Neural progenitor cell (in vitro differentiated cells): ENCODE measurements around the gene PSMD13. TPM values are rescaled to one million over a fixed set of nuclear protein-coding genes. Genes with fewer than 3 reads are reported as not detected.

Experiments
- DNase-seq: peaks from one replicate; pipeline ENCODE4 v3.0.0-alpha.2; 2016; ENCODE audit warnings: low spot score
- H2AFZ ChIP-seq: fragments of 200-600 bp; sonication (generic); replicated peaks from 2 replicates; pipeline ENCODE4 v1.6.1; 2016; ENCODE audit warnings: antibody characterized with exemption
- H3F3A ChIP-seq: fragments of 200-600 bp; sonication (generic); 2 replicates; pipeline ENCODE4 v1.6.1; 2016; ENCODE audit warnings: antibody characterized with exemption, low read depth
- H3K27ac ChIP-seq: fragments of 200-600 bp; sonication (generic); 2 replicates; pipeline ENCODE4 v1.5.1; 2016; ENCODE audit warnings: mild to moderate bottlenecking
- H3K27me3 ChIP-seq: fragments of 200-600 bp; sonication (generic); 2 replicates; pipeline ENCODE4 v1.6.1; 2016; ENCODE audit warnings: mild to moderate bottlenecking, moderate library complexity
- H3K36me3 ChIP-seq: fragments of 200-600 bp; sonication (generic); 2 replicates; pipeline ENCODE4 v1.5.1; 2016
- H3K4me1 ChIP-seq: fragments of 200-600 bp; sonication (generic); 2 replicates; pipeline ENCODE4 v1.6.1; 2016; ENCODE audit warnings: mixed run types
- H3K4me2 ChIP-seq: fragments of 200-600 bp; sonication (generic); 2 replicates; pipeline ENCODE4 v1.6.1; 2016
- H3K4me3 ChIP-seq: fragments of 200-600 bp; sonication (generic); 2 replicates; pipeline ENCODE4 v1.5.1; 2016
- H3K79me2 ChIP-seq: fragments of 200-600 bp; sonication (generic); 2 replicates; pipeline ENCODE4 v1.6.1; 2016; ENCODE audit warnings: low read depth
- H3K9ac ChIP-seq: fragments of 200-600 bp; sonication (generic); 2 replicates; pipeline ENCODE4 v1.6.1; 2016
- H3K9me3 ChIP-seq: fragments of 200-600 bp; sonication (generic); 2 replicates; pipeline ENCODE4 v1.5.1; 2016; ENCODE audit warnings: low read depth
- H4K20me1 ChIP-seq: fragments of 200-600 bp; sonication (generic); 2 replicates; pipeline ENCODE4 v1.6.1; 2016; ENCODE audit warnings: low read depth
- H3K27ac Mint-ChIP-seq: 3 replicates; pipeline ENCODE4 v1.8.0; 2021; ENCODE audit warnings: mixed read lengths
- H3K27me3 Mint-ChIP-seq: 2 replicates; pipeline ENCODE4 v1.8.0; 2022; ENCODE audit warnings: low read depth, mild to moderate bottlenecking, inconsistent platforms, moderate library complexity, mixed read lengths; ENCODE audit not compliant: insufficient read depth
- H3K36me3 Mint-ChIP-seq: 3 replicates; pipeline ENCODE4 v1.8.0; 2021; ENCODE audit warnings: mixed read lengths
- H3K4me1 Mint-ChIP-seq: 3 replicates; pipeline ENCODE4 v1.8.0; 2021; ENCODE audit warnings: mixed read lengths
- H3K4me3 Mint-ChIP-seq: 3 replicates; pipeline ENCODE4 v1.8.0; 2021; ENCODE audit warnings: mild to moderate bottlenecking, moderate library complexity, mixed read lengths
- H3K9me3 Mint-ChIP-seq: 3 replicates; pipeline ENCODE4 v1.8.0; 2020; ENCODE audit warnings: mixed read lengths
- EZH2 ChIP-seq: fragments of 200-600 bp; sonication (generic); IDR thresholded peaks from 2 replicates; pipeline ENCODE4 v1.6.1; 2017; ENCODE audit warnings: antibody characterized with exemption, mild to moderate bottlenecking, moderate library complexity
- EZH2phosphoT487 ChIP-seq: fragments of 200-600 bp; sonication (generic); IDR thresholded peaks from 2 replicates; pipeline ENCODE4 v1.6.1; 2017; ENCODE audit warnings: antibody characterized with exemption
- total RNA-seq: library from RNA; depleted of rRNA; stranded (reverse); fragments of >200 nt; gene quantifications from 2 replicates; pipeline ENCODE4 v1.2.3, GENCODE V29; 2015; ENCODE audit warnings: low replicate concordance
- TF ChIP-seq, protein P1 (sequence below): fragments of 200-600 bp; sonication (generic); IDR thresholded peaks from 2 replicates; pipeline ENCODE4 v1.5.1; 2017; ENCODE audit warnings: antibody characterized with exemption, mild to moderate bottlenecking

PSMD13 gene
- total RNA-seq, 1 donor from 2014 or later: 90.6 TPM

DNA sequence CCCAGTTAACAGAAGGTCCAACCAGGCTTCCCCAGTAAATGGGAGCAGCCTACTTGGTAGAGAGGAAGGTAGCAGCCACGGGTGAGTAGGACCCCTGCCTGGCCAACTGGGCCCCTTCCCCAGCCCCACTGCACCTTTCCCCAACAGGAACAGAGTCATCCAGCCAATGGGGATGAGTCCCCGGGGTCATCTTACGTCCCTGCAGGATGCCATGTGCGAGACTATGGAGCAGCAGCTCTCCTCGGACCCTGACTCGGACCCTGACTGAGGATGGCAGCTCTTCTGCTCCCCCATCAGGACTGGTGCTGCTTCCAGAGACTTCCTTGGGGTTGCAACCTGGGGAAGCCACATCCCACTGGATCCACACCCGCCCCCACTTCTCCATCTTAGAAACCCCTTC is 22.7 kb upstream of the PSMD13 start:
- Histone ChIP-seq H3K36me3 (no peaks in the 10 kb centered on the region), H3K4me2 (no peak overlapping the region), H4K20me1 (peaks cover 7% of the 10 kb centered on the region), H3K27me3 (no peaks in the 10 kb centered on the region), H3F3A (peaks cover 11% of the 10 kb centered on the region), H3K4me1 (peaks cover 6% of the 10 kb centered on the region), H3K4me3 (no peak overlapping the region), H3K79me2 (peaks cover 18% of the 10 kb centered on the region), H2AFZ (no peak overlapping the region), H3K9ac (no peak overlapping the region), H3K9me3 (no peaks in the 10 kb centered on the region), H3K27ac (no peak overlapping the region)
- Mint-ChIP-seq H3K4me1 (peaks cover 13% of the 10 kb centered on the region), H3K27ac (no peak overlapping the region), H3K27me3 (peaks cover 2% of the 10 kb centered on the region), H3K36me3 (peaks cover 22% of the 10 kb centered on the region), H3K9me3 (no peaks in the 10 kb centered on the region), H3K4me3 (no peak overlapping the region)
- TF ChIP-seq, protein P1, sequence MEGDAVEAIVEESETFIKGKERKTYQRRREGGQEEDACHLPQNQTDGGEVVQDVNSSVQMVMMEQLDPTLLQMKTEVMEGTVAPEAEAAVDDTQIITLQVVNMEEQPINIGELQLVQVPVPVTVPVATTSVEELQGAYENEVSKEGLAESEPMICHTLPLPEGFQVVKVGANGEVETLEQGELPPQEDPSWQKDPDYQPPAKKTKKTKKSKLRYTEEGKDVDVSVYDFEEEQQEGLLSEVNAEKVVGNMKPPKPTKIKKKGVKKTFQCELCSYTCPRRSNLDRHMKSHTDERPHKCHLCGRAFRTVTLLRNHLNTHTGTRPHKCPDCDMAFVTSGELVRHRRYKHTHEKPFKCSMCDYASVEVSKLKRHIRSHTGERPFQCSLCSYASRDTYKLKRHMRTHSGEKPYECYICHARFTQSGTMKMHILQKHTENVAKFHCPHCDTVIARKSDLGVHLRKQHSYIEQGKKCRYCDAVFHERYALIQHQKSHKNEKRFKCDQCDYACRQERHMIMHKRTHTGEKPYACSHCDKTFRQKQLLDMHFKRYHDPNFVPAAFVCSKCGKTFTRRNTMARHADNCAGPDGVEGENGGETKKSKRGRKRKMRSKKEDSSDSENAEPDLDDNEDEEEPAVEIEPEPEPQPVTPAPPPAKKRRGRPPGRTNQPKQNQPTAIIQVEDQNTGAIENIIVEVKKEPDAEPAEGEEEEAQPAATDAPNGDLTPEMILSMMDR: no peak
- no peak for TF ChIP-seq EZH2phosphoT487
- no peak for TF ChIP-seq EZH2
- DNase-seq: no peak

- no peaks in the 10 kb centered on the region for H3K27me3 Mint-ChIP-seq
- DNase-seq: no peak
- Histone ChIP-seq H3K79me2 (peaks cover 4% of the 10 kb centered on the region), H3K36me3 (no peaks in the 10 kb centered on the region), H3K4me1 (no peaks in the 10 kb centered on the region), H3F3A (peaks cover 11% of the 10 kb centered on the region), H3K9me3 (no peaks in the 10 kb centered on the region), H4K20me1 (no peaks in the 10 kb centered on the region), H3K9ac (no peak overlapping the region), H3K27me3 (no peaks in the 10 kb centered on the region), H2AFZ (no peak overlapping the region), H3K4me3 (no peak overlapping the region), H3K27ac (no peak overlapping the region), H3K4me2 (no peak overlapping the region)
- no peak overlapping the region for H3K27ac Mint-ChIP-seq
- TF ChIP-seq, protein P1: no peak
- TF ChIP-seq EZH2phosphoT487 (no peak), EZH2 (no peak)
- no peak overlapping the region for H3K4me3 Mint-ChIP-seq
- peaks cover 4% of the 10 kb centered on the region for H3K4me1 Mint-ChIP-seq
- H3K9me3 Mint-ChIP-seq: no peaks in the 10 kb centered on the region
- peaks cover 23% of the 10 kb centered on the region for H3K36me3 Mint-ChIP-seq
Observed at GRCh38 chr11:215581-216037, 21.2 kb upstream of the PSMD13 start.

DNA sequence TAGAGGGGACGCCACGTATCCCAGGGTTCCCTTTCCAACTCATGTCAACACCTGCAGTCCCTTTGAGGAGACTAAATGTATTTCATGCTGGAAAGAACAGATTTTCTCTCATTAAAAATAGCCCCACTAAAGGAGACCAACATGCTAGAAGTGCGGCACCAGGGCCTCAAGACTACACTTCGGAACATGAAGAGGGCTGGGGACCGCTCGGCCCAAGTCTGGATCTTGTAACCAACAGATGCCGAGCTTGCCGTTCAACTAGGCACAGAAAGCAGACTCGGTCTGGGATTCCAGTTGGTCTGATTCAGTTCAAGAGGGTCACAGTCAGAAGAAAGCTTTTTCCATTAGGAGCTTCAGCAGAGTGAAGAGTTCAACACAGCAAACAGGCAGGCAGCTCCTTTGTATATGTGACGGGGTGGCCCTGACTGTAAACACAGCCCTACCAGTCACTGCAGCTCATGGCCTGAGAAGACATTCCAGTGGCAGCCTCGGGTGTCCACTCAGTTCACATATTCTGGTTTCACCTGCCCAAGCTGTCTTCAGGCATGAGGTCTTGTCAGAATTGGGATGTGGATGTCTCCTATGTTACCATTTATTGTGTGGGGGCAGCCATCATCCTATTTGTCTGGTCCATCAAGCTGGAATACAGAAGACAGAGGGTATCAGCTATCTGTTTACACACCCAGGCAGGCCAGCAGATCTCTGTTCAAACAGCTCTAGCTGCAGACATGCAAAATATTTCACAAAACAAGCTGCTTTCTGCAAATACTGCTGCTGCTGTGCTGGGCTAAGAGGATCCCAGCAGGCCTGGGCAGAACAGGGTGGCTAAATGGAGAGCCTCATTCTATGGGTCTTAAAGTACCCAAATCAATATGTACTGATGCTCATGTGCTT is 20.4 kb upstream of the PSMD13 start:
- H3K9ac ChIP-seq: no peak overlapping the region
- no peaks in the 10 kb centered on the region for H3K79me2 ChIP-seq
- no peaks in the 10 kb centered on the region for H4K20me1 ChIP-seq
- peaks cover 20% of the 10 kb centered on the region for H3K36me3 Mint-ChIP-seq
- H2AFZ ChIP-seq: no peak overlapping the region
- H3K27ac ChIP-seq: no peak overlapping the region
- no peaks in the 10 kb centered on the region for H3K9me3 ChIP-seq
- no peak overlapping the region for H3K4me3 ChIP-seq
- no peaks in the 10 kb centered on the region for H3K27me3 ChIP-seq
- no peak overlapping the region for H3K4me2 ChIP-seq
- peaks cover 2% of the 10 kb centered on the region for H3K4me1 Mint-ChIP-seq
- H3K27me3 Mint-ChIP-seq: no peaks in the 10 kb centered on the region
- H3K4me3 Mint-ChIP-seq: no peak overlapping the region
- no peak overlapping the region for H3K27ac Mint-ChIP-seq
- no peak for TF ChIP-seq EZH2phosphoT487
- TF ChIP-seq EZH2: no peak
- TF ChIP-seq, protein P1: no peak
- no peaks in the 10 kb centered on the region for H3K9me3 Mint-ChIP-seq
- H3K4me1 ChIP-seq: no peaks in the 10 kb centered on the region
- no peak for DNase-seq
- no peaks in the 10 kb centered on the region for H3K36me3 ChIP-seq
- peaks cover 11% of the 10 kb centered on the region for H3F3A ChIP-seq
